SH-SY5Y (cell line): Measurements from ENCODE around the gene PPFIBP2.

Source experiments
- GATA2 ChIP-seq: IDR thresholded peaks from 2 replicates; pipeline ENCODE4 v1.6.1; 2011; ENCODE audit warnings: mild to moderate bottlenecking, low read depth, low read length
- GATA3 ChIP-seq: IDR thresholded peaks from 2 replicates; pipeline ENCODE4 v1.6.1; 2011; ENCODE audit warnings: low read depth, mild to moderate bottlenecking, low read length, moderate library complexity

DNA sequence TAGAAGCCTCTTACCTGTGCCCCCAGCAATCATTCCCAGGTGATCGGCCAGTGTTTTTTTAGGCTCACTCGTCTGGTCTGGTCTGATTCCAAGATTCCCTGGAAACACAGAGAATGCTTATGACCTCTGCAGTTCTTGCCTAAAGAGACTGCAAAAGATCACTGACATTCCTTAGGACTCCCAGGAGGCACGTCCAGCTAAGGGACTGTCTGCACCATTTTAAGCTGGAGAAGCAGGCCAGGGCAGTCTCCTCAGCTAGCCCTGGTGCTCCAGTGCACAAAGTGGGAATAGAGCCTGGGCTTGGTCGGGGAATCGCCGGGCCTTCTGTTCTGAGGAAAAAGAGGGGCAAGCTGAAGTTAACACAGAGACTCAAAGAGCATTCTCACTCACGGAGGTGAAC is 154.7 kb downstream of the PPFIBP2 start:
- TF ChIP-seq GATA3 (no peak), GATA2 (no peak)
